Transverse colon (tissue), 4 donors: ENCODE results near the gene NT5DC3. TPM values are rescaled to one million over a fixed set of nuclear protein-coding genes. Genes with fewer than 3 reads are reported as not detected.
A peak's percentile ranks its signal among the peaks of the same experiment; 100 is the strongest.

Source experiments
- DNase-seq: peaks from one replicate; pipeline ENCODE4 v3.0.0-alpha.2; 2019
- H3K27ac ChIP-seq, 4 donors: fragments of 200-600 bp; sonication (generic); 2 replicates each; pipeline ENCODE4 v1.5.1; 2016 to 2018; ENCODE audit warnings: inconsistent platforms in 4 of 4
- H3K27me3 ChIP-seq: fragments of 200-600 bp; sonication (generic); 2 replicates; pipeline ENCODE4 v1.5.1; 2017; ENCODE audit warnings: inconsistent platforms
- H3K36me3 ChIP-seq, 4 donors: fragments of 200-600 bp; sonication (generic); 2 replicates each; pipeline ENCODE4 v1.5.1; 2017 to 2019; ENCODE audit warnings: inconsistent platforms in 4 of 4
- H3K4me1 ChIP-seq, 4 donors: fragments of 200-600 bp; sonication (generic); 2 replicates each; pipeline ENCODE4 v1.5.1; 2017 to 2020; ENCODE audit warnings: inconsistent platforms in 4 of 4
- H3K4me3 ChIP-seq, 4 donors: fragments of 200-600 bp; sonication (generic); 1 replicate in 1 of 4; 2 replicates in 3 of 4; pipeline versions ENCODE4 v1.5.1 to v1.6.1; 2017 to 2019; ENCODE audit warnings: inconsistent platforms in 4 of 4
- H3K9me3 ChIP-seq, 2 donors: fragments of 200-600 bp; sonication (generic); 2 replicates each; pipeline ENCODE4 v1.5.1; 2017 to 2019; ENCODE audit warnings: inconsistent platforms in 2 of 2
- EP300 ChIP-seq: sonication (generic); formaldehyde crosslinking; IDR thresholded peaks from one replicate; pipeline ENCODE4 v1.6.1; 2017; ENCODE audit warnings: antibody characterized with exemption, low read depth
- POLR2A ChIP-seq: fragments of 450-650 bp; IDR thresholded peaks from one replicate; pipeline ENCODE4 v1.6.1; 2016; ENCODE audit warnings: antibody characterized with exemption, mild to moderate bottlenecking, moderate library complexity
- POLR2AphosphoS5 ChIP-seq, 3 donors: sonication (generic); formaldehyde crosslinking; IDR thresholded peaks; one replicate each; pipeline ENCODE4 v1.6.1; 2016; ENCODE audit warnings: antibody characterized with exemption in 3 of 3
- WGBS, 2 donors: methylation state at CpG; one replicate each; pipeline ENCODE4 v1.1.5; 2018; ENCODE audit warnings: low coverage in 1 of 2; 5-methylcytosine and 5-hydroxymethylcytosine counted together
- in situ Hi-C, 4 donors: fragments of 200-750 bp; cut with MboI; loops; one replicate each; pipeline versions ENCODE4 v1.15.0 to v1.15.1; 2017; ENCODE audit warnings: low sequenced_read_pairs in 3 of 4, low pct_ligation_motif_present in 1 of 4, low pct_unique_long_range_greater_than_20kb in 1 of 4
- intact Hi-C: fragments of 100-400 bp; cut with DNase I; formaldehyde crosslinking; loops from one replicate; pipeline ENCODE4 v1.15.1; 2023; ENCODE audit warnings: low total_unique reads
- total RNA-seq, 4 donors: library from RNA; depleted of rRNA; stranded (reverse); fragments of >200 nt; gene quantifications; one replicate each; pipeline ENCODE4 v1.1.0, GENCODE V29; 2016
- TF ChIP-seq, protein P1 (sequence below), 5 experiments: fragments of 200-600 bp in 3 of 5; fragments of 450-650 bp in 2 of 5; sonication (generic) in 3 of 5; IDR thresholded peaks; 1 replicate in 2 of 5; 2 replicates in 3 of 5; pipeline ENCODE4 v1.5.1; 2016 to 2017; ENCODE audit warnings: antibody characterized with exemption in 5 of 5, inconsistent platforms in 3 of 5, mild to moderate bottlenecking in 2 of 5, moderate library complexity in 1 of 5

NT5DC3 gene
- total RNA-seq, 4 donors from 2014 or later: 24.3 to 71.4 (median 54.8) TPM

DNA sequence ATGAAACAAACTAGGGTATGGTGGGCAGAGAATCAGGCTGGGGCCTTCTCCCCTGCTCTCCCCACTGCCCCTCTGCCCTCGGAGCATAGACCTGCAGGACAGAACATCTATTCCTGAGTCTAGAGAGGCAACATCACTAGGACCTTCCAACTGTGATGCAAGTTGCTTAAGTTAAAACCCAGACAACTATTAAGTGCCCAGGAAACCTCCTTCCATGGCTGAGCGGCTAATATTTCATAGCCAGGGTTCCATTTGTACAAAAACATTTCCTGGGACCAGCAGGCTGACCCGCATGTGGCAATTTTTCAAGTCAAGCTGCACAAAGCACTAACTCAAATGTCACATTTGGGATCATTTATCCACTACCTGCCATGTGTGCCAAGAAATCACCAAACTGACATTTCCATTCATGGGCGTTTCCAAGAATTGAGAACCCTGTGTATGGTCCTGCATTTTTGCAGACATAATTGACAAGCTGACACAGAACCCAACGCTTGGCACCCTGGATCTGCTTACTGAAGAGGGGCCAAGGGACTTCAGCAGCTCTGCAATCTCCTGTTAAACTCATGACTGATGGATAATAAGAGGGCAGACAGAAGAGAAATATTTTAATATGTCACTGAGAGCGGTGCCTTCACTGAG lies 32.7 kb downstream of the NT5DC3 start:
- in situ Hi-C loops: no loop called here
- 89 to 94% methylated on average over 3 to 6 of the region's 6 CpGs for WGBS, 2 donors
- peaks cover 0 to 20% (median 2%) of the 10 kb centered on the region in 4 donors for H3K4me1 ChIP-seq

DNA sequence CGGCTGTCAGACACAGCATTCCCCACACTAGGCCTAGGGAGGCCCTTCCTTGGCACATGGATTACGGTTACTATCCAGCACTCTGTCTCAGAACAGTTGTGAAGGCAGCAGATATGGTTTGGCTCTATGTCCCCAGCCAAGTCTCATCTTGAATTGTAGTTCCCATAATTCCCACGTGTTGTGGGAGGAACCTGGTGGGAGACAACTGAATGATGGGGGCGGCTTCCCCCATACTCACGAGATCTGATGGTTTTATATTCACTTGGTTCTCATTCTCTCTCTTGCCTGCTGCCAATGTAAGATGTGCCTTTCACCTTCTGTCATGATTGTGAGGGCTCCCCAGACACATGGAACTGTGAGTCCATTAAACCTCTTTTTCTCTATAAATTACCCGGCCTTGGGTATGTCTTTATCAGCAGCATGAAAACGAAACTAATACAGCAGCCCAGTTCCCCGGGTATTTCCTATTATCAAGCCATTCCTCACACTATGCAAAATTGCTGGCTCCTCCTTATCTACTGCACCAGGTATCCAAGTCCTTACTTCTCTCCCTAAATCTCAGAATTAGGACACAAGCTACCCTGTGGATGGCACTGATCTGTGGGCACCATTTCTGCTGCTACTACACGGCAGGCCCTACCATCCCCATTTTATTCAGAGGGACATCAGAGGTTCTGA lies 33.3 kb downstream of the NT5DC3 start:
- Histone ChIP-seq H3K9me3 (no peaks in the 10 kb centered on the region), H3K27me3 (no peaks in the 10 kb centered on the region), H3K4me3 (no peak overlapping the region), H3K4me1 (peaks cover 0 to 20% (median 2%) of the 10 kb centered on the region in 4 donors), H3K36me3 (peaks cover 0 to 9% (median 0%) of the 10 kb centered on the region in 4 donors), H3K27ac (peak overlapping the region in 2 of 4 donors; percentile 33 to 42)
- intact Hi-C loops (no loop called here), in situ Hi-C loops (no loop called here)
- WGBS, 2 donors: 74 to 89% methylated on average over 4 to 9 of the region's 9 CpGs
- TF ChIP-seq POLR2A: no peak
- TF ChIP-seq, protein P1, sequence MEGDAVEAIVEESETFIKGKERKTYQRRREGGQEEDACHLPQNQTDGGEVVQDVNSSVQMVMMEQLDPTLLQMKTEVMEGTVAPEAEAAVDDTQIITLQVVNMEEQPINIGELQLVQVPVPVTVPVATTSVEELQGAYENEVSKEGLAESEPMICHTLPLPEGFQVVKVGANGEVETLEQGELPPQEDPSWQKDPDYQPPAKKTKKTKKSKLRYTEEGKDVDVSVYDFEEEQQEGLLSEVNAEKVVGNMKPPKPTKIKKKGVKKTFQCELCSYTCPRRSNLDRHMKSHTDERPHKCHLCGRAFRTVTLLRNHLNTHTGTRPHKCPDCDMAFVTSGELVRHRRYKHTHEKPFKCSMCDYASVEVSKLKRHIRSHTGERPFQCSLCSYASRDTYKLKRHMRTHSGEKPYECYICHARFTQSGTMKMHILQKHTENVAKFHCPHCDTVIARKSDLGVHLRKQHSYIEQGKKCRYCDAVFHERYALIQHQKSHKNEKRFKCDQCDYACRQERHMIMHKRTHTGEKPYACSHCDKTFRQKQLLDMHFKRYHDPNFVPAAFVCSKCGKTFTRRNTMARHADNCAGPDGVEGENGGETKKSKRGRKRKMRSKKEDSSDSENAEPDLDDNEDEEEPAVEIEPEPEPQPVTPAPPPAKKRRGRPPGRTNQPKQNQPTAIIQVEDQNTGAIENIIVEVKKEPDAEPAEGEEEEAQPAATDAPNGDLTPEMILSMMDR (IDR thresholded peaks at IDR 0.05): no peak
- no peak for TF ChIP-seq POLR2AphosphoS5 (IDR thresholded peaks at IDR 0.05)
- no peak for TF ChIP-seq EP300
- DNase-seq: no peak

More for the DNA sequence above, 32.7 kb downstream of the NT5DC3 start:
- intact Hi-C loops: no loop called here
- H3K4me3 ChIP-seq: no peak overlapping the region
- TF ChIP-seq POLR2AphosphoS5 (IDR thresholded peaks at IDR 0.05): no peak
- TF ChIP-seq, protein P1 (IDR thresholded peaks at IDR 0.05): no peak
- no peak for TF ChIP-seq POLR2A
- TF ChIP-seq EP300: no peak
- H3K9me3 ChIP-seq: no peaks in the 10 kb centered on the region
- peak overlapping the region in 1 of 4 donors; percentile 42 for H3K27ac ChIP-seq
- peaks cover 0 to 9% (median 0%) of the 10 kb centered on the region in 4 donors for H3K36me3 ChIP-seq
- DNase-seq: no peak
- H3K27me3 ChIP-seq: no peaks in the 10 kb centered on the region

DNA sequence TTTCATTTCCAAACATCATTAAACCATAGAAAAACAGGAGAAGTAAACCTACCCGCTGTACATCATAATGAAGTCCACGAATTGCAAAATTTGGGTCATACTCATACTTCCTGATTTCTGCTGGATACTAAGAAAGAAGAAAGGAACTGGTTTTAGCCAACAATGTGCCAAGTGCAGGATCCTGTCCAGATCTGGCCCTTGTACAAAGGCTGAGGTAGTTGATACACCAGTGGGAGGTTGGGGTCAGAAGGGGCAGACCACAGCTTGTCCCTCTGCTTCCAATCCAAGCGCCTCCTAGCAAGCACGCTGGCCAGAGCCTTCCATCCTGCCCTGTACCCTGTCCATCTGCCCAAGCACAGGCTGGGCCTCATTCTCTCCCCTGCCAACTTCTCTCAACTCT lies 34.2 kb downstream of the NT5DC3 start:
- intact Hi-C loops: no loop called here
- Histone ChIP-seq H3K4me1 (peaks cover 0 to 26% (median 2%) of the 10 kb centered on the region in 4 donors), H3K4me3 (no peak overlapping the region), H3K27ac (peak overlapping the region in 2 of 4 donors; percentile 33 to 42), H3K36me3 (peaks cover 0 to 8% (median 0%) of the 10 kb centered on the region in 4 donors), H3K27me3 (no peaks in the 10 kb centered on the region), H3K9me3 (no peaks in the 10 kb centered on the region)
- WGBS, 2 donors: 82 to 87% methylated on average over 4 of the region's 4 CpGs
- DNase-seq: no peak
- in situ Hi-C loops: no loop called here
- TF ChIP-seq EP300: no peak
- TF ChIP-seq POLR2A: no peak
- TF ChIP-seq, protein P1 (IDR thresholded peaks at IDR 0.05): no peak
- TF ChIP-seq POLR2AphosphoS5 (IDR thresholded peaks at IDR 0.05): no peak

DNA sequence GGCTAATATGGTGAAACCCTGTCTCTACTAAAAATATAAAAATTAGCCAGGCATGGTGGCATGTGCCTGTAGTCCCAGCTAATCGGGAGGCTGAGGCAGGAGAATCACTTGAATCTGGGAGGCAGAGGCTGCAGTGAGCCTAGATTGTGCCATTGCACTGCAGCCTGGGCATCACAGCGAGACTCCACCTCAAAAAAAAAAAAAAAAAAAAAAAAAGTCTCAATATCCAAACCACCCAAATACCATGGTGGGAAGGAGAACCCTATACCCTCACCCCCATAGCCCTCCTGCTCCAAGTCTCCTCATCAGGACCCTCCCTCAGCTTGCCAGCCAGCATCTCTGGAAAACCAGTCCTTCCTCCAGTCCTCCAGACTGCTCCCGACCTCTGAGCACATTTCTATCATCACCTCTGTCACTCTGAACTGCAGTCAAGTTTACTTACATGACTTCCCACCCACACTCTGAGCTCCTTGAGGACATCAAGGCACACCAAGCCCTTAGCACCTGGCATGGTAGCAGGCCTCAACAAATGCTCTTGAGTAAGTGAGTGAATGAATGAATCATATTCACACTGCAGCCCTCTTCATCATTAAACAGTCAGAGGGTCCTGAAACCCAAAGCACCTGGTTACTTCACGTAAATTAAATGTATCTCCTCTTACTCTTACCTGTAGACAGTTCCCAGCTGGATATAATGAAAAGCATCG lies 35.2 kb downstream of the NT5DC3 start:
- 90 to 96% methylated on average over 4 to 5 of the region's 5 CpGs for WGBS, 2 donors
- TF ChIP-seq POLR2A (no peak), POLR2AphosphoS5 (IDR thresholded peaks at IDR 0.05) (no peak), EP300 (no peak)
- TF ChIP-seq, protein P1 (IDR thresholded peaks at IDR 0.05): no peak
- in situ Hi-C loops (no loop called here), intact Hi-C loops (no loop called here)
- peaks cover 0 to 29% (median 5%) of the 10 kb centered on the region in 4 donors for H3K4me1 ChIP-seq
- H3K27me3 ChIP-seq: no peaks in the 10 kb centered on the region
- DNase-seq: no peak
- peak overlapping the region; percentile 39 to 68 (median 52) for H3K27ac ChIP-seq
- H3K9me3 ChIP-seq: no peaks in the 10 kb centered on the region
- no peaks in the 10 kb centered on the region for H3K36me3 ChIP-seq
- H3K4me3 ChIP-seq: no peak overlapping the region
